ENCODE measurements around the gene AAMDC. TPM values are rescaled to one million over a fixed set of nuclear protein-coding genes. Genes with fewer than 3 reads are reported as not detected.

The AAMDC gene
- total RNA-seq (2022; extraction: Qiagen RNA extraction; ENCODE audit: low read depth) = 24.4 to 31.0 TPM (median 26.5 TPM) in 5 replicates

GRCh38 chr11:77820565-77821348 lies at the start of gene AAMDC, which contains the start of gene RSF1:
Gene AAMDC, plus strand, starts transcription at chr11:77821144. Its CDS starts 21,353 bp downstream, at chr11:77842497.
Gene RSF1, minus strand, starts transcription at chr11:77820722. Its CDS starts 8 bp downstream, at chr11:77820714.

Other genes with a start within 250 kb of the AAMDC start
- gene AQP11, start 231.2 kb upstream of the AAMDC start, total RNA-seq (2022; extraction: Qiagen RNA extraction; ENCODE audit: low read depth) = 1.2 to 2.2 TPM (median 1.9 TPM) in 5 replicates
- 144 to 169 TPM (median 147 TPM) in 5 replicates for gene CLNS1A, start 183.3 kb upstream of the AAMDC start, total RNA-seq (2022; extraction: Qiagen RNA extraction; ENCODE audit: low read depth)
- gene RSF1, start 422 bp upstream of the AAMDC start, total RNA-seq (2022; extraction: Qiagen RNA extraction; ENCODE audit: low read depth) = 12.0 to 18.3 TPM (median 15.4 TPM) in 5 replicates
- 18.5 to 21.7 TPM (median 19.1 TPM) in 5 replicates for gene INTS4, start 173.5 kb downstream of the AAMDC start, total RNA-seq (2022; extraction: Qiagen RNA extraction; ENCODE audit: low read depth)
- 1.7 to 2.1 TPM (median 2.0 TPM) in 5 replicates for gene KCTD14, start 202.1 kb downstream of the AAMDC start, total RNA-seq (2022; extraction: Qiagen RNA extraction; ENCODE audit: low read depth)
- gene THRSP, start 242.7 kb downstream of the AAMDC start, total RNA-seq (2022; extraction: Qiagen RNA extraction; ENCODE audit: low read depth) = not detected in 5 replicates

Measured in A549 treated with GW870086 at 1 μM for 4 hours (cell line).